Measurements from ENCODE around the gene AJM1.
"Not testable (repeated sequence)": the region's sequence is repeated elsewhere in the genome, so short reads cannot be mapped to it uniquely, and the experiment has no call there.

The AJM1 gene

DNA sequence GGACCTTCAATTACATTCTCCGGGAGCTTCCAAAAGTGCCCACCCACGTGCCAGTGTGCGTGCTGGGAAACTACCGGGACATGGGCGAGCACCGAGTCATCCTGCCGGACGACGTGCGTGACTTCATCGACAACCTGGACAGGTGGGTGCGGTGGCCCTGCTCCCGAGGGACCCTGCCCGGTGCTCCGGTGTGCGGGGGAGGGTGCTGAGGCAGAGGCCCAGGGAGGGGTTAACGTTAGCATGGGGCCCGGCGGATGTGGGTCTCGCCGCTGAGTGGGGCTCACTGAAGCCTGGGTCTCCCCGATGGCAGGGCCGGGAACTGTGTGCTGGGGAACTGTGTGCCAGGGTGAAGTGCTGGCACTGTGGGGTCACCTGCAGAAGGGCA lies 10.6 kb upstream of the AJM1 start:
- no peak for DNase-seq (ENCODE audit: low spot score)

DNA sequence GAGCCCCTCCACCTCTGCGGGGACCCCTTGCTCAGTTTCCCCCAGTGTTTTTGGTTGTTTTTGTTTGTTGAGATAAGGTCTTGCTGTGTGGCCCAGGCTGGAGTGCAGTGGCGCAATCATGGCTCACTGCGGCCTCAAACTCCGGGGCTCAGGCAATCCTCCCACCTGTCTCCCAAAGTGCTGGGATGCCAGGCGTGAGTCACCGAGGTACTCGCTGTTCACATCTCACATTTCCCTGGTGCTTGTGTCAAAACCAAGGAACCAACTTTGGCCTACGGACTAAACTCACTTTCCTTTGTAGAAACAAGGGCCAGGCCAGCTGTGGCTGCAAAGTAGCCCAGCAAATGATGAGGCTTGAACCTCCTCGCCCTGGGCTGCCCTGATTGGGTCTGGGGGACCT lies 9.7 kb upstream of the AJM1 start:
- no peak for DNase-seq (ENCODE audit: low spot score)

DNA sequence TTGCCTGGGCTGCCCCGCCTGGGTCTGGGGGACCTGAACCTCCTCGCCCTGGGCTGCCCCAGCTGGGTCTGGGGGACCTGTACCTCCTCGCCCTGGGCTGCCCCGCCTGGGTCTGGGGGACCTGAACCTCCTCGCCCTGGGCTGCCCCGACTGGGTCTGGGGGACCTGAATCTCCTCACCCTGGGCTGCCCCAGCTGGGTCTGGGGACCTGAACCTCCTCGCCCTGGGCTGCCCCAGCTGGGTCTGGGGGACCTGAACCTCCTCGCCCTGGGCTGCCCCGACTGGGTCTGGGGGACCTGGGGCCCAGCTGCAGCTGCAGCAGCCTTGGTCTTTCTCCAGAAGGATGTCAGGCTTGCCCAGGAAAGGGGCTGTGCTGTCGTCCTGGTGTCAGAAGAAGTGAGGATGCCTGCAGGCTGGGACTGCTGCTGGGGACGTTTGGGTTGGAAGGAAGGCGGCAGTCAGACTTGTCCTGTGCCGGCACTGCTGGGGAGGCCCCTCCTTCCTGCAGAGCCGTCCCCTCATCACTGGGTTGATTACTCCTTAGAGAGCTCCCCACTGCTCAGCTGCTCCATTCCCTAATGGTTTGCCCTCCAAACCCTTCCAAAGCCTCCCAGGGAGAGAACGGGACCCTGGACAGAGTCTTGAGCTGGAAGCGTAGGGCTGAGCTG lies 8.8 kb upstream of the AJM1 start:
- DNase-seq (ENCODE audit: low spot score), result not testable (repeated sequence)

DNA sequence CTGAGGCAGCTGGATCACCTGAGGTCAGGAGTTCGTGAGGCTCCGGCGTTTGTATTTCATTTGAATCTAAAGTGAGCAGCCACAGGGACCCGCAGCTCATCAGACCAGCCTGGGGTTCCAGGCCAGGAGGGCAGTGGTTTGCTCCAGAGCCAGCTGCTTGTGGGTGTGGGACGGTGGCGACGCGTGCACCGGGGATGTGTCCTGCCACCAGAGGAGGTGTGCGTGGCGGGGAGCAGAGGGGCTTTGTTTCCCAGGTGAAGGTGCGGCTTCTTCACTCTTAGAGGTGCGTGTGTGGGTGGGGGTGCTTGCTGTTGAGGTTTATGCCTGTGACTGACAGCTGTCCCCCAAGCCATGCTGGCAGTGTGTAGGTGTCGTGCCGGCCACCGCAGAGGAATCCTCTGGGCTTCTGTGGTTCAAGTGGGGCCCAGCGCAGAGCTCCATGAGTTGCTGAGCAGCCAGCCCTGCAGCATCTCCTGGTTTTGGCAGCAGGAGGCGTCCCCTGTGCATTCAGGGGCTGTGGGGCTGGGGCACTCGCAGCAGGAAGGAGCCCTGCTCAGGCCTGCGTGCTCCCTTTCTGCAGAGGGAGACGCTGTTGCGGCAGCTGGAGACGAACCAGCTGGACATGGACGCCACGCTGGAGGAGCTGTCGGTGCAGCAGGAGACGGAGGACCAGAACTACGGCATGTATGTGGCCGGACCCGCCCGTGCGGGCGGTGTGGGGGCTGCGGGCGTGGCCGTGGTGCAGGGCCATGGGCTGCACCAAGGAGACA lies 6.9 kb upstream of the AJM1 start:
- DNase-seq (ENCODE audit: low spot score), result no peak

DNA sequence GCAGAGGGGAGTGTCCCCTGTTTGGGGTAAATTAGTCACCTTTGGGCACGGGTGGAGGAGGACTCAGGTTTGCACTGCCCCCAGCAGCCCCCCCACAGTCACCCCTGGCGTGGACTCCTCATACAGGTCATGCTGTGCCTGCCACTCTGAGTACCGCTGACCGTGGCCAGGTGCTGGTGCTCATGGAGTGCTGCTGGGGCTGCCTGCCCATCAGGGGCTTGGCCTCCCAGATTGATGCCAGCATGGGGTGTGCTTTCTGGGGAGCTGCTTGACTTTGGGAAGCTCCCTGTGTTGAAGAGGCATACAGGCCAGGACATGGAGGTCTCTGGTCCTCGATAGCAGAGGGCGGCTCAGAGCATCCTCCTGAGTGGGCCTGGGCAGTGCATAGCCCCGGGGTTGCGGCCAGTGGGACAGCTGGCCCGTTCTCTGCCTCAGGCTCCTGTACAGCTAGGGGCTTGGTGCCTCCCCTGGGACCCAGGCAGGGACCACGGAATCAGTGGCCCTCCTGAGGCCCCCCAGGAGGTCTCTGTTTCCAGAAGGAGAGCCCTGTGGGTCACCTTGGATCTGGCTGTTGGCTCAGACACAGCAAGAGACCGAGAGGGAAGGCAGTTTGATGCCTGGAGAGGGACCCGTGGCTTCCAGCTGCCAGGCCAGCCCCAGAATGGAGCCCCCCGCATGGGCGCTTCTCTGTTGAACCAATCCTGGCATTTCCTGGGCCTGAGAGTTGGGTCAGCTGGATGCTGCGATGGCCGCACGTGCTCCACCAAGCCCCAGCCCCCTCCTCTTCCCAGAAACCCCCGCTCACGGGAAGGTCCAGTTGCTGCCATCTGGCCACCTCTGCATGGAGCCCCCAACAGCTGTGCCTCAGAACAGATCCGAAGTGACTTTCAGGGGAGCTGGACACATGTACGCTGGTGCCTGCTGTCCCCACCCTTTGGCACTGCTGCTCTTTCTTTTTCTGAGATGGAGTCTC lies 6.1 kb upstream of the AJM1 start:
- DNase-seq (ENCODE audit: low spot score), result no peak

DNA sequence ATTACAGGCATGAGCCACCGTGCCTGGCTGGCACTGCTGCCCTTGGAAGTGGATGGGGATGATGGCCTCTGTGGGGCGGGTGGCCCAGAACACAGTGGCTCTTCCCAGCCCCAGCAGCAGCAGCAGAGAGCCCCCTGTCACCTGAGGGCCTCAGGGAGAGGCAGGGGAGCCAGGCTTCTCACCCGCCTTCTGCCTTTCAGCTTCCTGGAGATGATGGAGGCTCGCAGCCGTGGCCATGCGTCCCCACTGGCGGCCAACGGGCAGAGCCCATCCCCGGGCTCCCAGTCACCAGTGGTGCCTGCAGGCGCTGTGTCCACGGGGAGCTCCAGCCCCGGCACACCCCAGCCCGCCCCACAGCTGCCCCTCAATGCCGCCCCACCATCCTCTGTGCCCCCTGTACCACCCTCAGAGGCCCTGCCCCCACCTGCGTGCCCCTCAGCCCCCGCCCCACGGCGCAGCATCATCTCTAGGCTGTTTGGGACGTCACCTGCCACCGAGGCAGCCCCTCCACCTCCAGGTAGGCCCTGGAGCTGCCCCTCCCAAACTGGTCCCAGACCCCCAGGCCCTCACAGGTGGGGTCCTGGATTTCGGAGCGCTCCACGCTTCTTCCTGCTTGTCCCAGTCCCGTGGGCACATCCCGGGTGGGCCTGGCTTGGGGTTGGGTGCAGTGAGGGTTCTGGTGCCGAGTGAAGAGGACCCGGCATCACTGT lies 5.0 kb upstream of the AJM1 start:
- DNase-seq (ENCODE audit: low spot score), result no peak

DNA sequence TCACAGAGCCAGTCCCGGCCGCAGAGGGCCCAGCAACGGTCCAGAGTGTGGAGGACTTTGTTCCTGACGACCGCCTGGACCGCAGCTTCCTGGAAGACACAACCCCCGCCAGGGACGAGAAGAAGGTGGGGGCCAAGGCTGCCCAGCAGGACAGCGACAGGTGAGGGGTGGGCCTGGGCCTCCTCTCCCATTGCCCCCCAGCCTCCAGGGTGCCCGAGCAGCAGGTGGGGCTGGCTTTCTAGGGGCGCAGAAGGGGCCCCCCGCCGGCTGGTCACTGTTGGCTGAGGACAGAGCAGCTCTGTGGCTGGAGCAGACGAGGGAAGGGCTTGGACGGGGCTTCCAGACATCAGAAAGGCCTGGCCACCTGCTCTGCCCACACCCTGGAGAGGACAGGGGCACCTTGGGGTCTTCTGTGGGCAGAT lies 4.4 kb upstream of the AJM1 start:
- DNase-seq (ENCODE audit: low spot score), result not testable (repeated sequence)

DNA sequence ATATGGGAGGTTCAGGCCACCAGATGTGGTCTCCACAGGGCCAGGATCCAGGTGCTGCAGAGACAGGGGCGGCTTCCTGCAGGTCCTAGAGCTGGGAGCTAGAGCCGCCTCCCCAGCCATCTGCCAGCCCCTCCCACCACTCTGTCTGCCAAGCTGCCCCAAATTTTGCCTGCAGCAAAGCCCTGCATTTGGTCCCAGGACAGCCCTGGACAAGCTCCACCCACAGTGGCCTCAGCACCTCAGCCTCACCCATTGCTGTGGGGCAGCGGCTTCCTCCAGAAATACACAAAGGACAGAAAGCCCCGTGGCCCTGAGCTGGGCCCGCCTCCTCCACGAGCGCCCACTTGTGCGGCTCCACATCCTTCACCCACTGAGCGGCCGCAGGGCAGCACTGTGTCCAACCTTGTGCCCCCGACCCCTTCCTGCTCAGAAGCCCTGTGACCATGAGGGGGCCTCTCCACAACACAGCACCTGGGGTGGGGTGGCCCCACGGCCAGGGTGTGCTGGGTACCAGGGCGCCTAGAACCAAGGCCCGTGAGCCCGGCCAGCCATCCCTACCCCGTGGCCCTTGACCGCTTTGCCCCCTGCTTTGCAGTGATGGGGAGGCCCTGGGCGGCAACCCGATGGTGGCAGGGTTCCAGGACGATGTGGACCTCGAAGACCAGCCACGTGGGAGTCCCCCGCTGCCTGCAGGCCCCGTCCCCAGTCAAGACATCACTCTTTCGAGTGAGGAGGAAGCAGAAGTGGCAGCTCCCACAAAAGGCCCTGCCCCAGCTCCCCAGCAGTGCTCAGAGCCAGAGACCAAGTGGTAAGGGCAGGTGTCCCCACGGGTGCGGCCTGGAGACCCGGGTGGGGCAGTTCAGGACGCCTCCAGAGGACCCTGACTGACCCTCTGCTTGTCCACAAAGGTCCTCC lies 3.7 kb upstream of the AJM1 start:
- DNase-seq (ENCODE audit: low spot score), result no peak

DNA sequence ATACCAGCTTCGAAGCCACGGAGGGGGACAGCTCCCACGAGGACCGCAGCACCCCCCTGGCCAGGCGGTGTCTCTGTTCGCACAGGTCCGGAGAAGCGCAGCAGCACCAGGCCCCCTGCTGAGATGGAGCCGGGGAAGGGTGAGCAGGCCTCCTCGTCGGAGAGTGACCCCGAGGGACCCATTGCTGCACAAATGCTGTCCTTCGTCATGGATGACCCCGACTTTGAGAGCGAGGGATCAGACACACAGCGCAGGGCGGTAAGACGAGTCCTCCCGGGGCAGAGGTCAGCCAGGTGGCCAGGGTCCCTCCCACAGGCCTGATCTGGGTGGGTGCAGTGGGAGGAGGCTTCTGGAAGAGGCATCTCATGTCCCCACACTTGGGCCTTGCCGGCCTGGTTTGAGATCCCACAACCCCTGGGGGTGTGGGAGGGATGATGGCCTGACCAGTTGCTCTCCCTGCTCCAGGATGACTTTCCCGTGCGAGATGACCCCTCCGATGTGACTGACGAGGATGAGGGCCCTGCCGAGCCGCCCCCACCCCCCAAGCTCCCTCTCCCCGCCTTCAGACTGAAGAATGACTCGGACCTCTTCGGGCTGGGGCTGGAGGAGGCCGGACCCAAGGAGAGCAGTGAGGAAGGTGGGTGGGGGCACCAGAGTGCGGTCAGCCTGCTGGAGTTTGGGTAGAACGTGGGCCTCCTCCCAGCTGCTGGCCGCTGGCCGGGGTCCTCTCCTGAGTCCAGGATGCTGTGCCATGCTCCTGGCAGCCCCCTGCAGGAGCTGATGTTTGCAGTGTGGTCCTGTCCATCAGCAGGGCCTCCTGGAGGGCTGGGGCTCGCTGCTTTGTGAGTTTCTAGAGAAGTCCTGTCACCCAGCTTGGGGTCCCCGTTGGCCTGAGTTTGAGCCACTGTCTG lies 2.8 kb upstream of the AJM1 start:
- no peak for DNase-seq (ENCODE audit: low spot score)

DNA sequence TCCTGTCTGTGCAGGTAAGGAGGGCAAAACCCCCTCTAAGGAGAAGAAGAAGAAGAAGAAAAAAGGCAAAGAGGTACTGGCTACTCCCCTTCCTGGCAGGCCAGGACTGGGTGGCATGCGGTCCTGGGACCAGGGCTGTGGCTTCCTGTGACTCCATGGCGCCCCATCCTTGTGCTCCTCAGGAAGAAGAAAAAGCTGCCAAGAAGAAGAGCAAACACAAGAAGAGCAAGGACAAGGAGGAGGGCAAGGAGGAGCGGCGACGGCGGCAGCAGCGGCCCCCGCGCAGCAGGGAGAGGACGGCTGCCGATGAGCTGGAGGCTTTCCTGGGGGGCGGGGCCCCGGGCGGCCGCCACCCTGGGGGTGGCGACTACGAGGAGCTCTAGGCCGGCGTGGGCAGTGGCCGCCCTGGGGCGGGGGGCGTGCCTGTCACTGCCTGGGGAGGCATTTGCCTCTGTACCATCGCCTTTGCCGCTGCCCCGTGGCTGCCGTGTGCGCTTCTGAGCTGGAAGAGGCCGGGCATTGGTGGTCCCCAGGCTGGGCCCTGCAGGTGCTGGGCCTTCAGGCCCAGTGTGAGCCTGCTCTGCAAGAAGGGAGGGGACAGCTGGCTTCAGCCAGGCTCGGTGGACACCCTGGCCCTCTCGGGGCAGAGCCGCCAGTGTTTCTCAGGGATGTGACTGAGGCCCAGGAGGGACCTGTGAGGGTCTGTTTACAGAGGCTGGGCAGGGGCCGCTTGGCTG lies 2.0 kb upstream of the AJM1 start:
- DNase-seq (ENCODE audit: low spot score), result no peak

DNA sequence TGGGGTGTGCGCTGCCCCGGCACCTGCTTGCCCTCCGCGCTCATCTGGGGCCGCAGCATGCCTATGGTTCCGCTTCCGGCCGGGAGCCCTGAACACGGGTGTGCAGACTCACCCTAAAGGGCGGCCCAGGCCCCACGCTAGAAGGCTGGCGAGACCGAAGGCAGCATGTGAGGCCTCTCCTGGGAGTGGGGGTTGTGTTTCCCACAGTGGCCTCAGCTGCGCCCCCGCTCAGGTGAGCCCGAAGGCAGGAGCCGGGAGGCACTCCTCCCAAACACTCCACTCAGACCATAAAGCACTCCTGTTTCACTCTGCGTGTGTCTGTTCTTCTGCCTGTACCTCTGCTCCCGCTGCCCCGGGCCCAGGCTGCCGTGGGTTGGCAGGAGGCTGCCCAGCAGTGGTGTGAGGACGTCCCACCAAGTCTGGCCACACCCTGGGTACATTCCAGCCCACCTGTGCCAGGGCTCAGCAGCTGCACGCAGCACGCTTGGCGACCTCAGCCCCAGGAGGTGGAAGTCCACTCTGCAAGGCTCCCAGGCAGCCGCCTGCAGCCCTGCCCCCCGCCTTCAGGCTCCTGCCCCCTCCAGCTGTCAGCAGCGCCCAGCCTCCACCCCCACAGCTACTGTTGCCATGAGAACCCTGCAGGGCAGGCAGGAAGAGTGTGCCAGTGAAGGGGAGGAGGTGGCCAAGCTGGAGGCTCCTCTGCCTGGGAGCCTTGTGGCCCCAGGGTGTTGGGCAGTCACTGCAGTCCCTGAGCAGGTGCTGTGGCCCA lies 1.2 kb upstream of the AJM1 start:
- no peak for DNase-seq (ENCODE audit: low spot score)

DNA sequence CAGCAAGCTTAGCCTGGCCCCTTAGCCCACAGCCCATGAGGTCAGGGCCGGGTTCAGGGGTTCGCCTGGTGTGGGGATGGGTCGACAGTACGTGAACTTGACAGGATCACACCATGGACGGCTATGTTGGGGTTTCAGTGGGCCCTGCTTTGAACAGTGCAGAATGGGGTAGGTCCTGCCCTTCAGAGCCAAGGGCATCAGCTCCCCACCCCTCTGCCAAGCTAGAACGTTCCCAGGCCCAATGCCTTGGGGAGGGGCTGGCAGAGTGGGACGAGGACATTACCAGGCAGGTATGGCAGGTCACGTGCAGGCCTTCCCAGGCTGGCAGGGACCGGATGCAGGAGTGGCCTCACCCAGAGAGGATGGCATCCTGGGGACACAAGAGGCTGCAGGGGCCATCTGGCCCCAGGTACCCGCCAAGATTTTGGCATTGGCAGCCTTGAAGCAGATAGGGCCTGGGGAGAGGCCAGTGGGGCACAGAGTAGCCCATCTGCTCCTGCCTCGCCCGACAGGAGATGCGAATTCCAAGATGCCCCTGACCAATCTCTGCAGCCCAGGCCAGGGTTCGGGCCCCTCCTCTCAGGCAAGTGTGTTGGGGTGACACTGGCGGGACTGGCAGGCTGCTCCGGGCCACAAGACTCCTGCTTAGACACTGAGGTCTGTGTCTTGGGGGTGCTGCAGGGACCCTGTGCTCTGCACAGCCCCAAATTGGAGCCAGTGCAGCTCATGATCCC lies 465 bp upstream of the AJM1 start:
- not testable (repeated sequence) for DNase-seq (ENCODE audit: low spot score)

DNA sequence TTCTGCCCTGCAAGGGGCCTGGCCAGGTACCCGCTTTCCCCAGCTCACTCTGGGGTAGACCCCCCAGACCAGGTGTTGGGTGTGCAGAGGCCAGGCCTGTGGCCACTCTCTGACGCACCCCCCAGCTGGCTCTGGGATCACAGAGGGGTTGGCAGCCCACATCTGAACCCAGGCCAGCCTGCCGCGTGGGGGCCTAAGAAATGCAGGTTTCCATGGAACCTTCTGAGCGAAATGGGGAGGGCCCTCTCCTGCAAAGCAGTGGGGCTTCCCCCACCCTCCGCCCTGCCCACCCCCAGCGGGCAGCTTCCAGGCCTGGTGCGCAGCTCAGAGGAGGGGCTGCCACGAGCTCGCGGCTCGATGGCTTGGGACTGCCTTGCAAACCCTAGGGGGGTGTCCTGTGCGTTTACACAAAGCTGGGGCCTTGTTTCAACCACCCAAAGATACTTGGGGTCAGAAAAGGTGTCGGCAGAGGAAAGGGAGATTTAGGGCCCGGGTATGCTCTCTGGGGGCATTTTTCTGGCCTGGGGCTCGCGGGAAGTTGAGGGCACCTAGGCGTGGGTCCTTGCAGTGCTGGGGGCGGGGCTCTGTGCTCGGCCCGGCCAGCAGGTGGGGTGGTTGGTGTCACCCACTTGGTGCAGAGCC lies 1.0 kb downstream of the AJM1 start:
- DNase-seq (ENCODE audit: low spot score), result not testable (repeated sequence)

DNA sequence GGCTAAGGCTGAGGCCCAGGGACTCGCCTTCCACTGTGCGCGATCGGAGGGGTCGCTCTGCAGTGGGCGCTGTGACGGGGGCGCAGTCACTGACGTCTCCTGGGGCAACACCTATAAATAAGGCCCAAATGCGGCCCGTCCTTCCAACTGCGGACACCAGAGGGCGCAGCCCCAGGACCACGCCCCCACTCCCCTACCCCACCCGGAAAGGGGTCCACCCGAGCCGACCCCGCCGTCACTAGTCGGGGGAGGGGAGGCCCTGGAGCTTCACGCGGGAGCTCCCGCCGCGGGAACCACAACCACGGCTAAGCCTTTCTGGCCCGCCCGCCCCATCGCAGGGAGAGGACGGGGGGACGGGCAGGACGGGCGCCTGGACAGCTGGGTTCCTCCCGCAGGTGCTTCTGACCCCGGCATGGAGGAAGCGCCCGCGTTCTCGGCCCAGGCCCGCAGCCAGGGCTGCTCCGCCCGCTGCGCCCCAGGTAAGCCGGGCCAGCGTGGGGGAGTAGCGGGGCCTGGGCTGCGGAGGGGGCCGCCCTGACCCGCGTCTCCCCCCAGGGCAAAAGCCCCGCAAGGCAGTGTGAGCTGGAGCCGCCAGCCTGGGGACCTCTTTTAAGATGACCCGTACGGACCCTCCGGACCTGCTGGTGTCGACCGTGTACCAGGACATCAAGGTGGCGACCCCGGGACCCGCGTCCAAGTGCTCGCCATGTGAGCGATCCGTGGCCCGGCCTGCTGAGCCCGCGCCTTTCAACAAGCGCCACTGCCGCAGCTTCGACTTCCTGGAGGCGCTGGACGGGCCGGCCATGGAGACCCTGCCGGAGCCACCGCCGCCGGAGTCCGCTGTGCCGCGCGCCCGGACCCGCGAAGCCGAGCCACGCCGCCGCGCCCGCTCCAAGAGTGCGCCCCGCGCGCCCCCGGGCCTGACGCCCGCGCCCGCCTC lies 1.8 kb downstream of the AJM1 start:
- DNase-seq (ENCODE audit: low spot score), result not testable (repeated sequence)

DNA sequence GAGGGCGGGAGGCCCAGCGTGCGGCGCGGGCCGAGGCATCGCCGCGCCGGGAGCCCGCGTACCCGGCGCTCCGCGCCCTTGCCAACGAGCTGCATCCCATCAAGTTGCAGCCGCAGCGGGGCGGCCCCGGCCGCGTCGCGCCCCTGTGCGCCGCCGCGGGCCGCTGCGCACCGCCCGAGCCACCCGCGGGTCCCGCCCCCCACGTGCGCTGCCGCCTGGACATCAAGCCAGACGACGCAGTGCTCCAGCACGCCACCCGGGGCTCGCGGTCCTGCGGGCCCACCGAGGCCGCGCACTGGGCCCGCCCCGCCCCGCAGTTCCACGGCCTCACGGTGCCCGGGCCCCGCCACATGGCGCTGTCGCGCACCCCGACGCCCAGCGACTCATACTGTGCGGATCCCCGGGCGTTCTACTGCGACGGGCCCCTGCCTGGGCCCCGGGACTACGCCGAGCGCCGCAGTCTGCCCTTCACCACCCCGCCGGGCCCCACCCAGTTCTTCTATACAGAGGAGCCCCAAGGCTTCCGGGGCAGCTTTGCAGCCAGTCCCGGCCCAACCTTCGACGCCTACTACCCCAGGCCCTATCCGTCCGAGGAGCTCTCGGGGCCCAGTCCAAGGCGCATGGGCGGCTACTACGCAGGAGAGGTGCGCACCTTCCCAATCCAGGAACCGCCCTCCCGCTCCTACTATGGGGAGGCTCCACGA lies 2.6 kb downstream of the AJM1 start:
- no peak for DNase-seq (ENCODE audit: low spot score)

Measured in left forelimb (tissue), 1 donor.